A549 (cell line): ENCODE measurements around the gene SPEF1.

Experiments used
- BHLHE40 ChIP-seq: IDR thresholded peaks from 2 replicates; pipeline ENCODE4 v1.6.1; 2012; ENCODE audit warnings: low read depth, low read length, inconsistent platforms
- CHD2 ChIP-seq: fragments of 150-350 bp; IDR thresholded peaks from 2 replicates; pipeline ENCODE4 v1.6.1; 2014; ENCODE audit warnings: low read length; ENCODE audit not compliant: partially characterized antibody
- EHF ChIP-seq: fragments of 250-450 bp; sonication (Bioruptor Pico); IDR thresholded peaks from 2 replicates; pipeline ENCODE4 v1.5.0; 2020; ENCODE audit warnings: mild to moderate bottlenecking
- EP300 ChIP-seq, 2 experiments: fragments of >200 bp; sonication (Bioruptor Twin); formaldehyde crosslinking; IDR thresholded peaks; 2 replicates in 1 of 2; 3 replicates in 1 of 2; pipeline ENCODE4 v1.6.1; 2016 to 2017
- ESRRA ChIP-seq: fragments of 150-350 bp; IDR thresholded peaks from 2 replicates; pipeline ENCODE4 v1.6.1; 2014; ENCODE audit warnings: mild to moderate bottlenecking, low read length, borderline replicate concordance
- FOSL2 ChIP-seq, 2 experiments: fragments of 450-650 bp in 1 of 2; fragments of >200 bp in 1 of 2; sonication (Bioruptor Twin) in 1 of 2; formaldehyde crosslinking; IDR thresholded peaks; 2 replicates each; pipeline versions ENCODE4 v1.5.0 to v1.6.1; 2016 to 2020; ENCODE audit warnings: mild to moderate bottlenecking in 1 of 2, moderate library complexity in 1 of 2
- NFE2L2 ChIP-seq: fragments of 150-350 bp; conservative IDR thresholded peaks from 2 replicates; pipeline ENCODE4 v1.6.1; 2014; ENCODE audit warnings: low read length
- POLR2A ChIP-seq: IDR thresholded peaks from 2 replicates; pipeline ENCODE4 v1.6.1; 2012; ENCODE audit warnings: mild to moderate bottlenecking, low read length
- REST ChIP-seq: fragments of 200-600 bp; sonication (generic); IDR thresholded peaks from 2 replicates; pipeline ENCODE4 v1.6.1; 2016; ENCODE audit warnings: antibody characterized with exemption, mild to moderate bottlenecking, moderate library complexity
- RFX5 ChIP-seq: fragments of 450-650 bp; IDR thresholded peaks from 2 replicates; pipeline ENCODE4 v1.7.1; 2014; ENCODE audit warnings: antibody characterized with exemption, mild to moderate bottlenecking, moderate library complexity
- TF ChIP-seq, protein P1 (sequence below): fragments of >200 bp; sonication (Bioruptor Twin); formaldehyde crosslinking; IDR thresholded peaks from 3 replicates; pipeline ENCODE4 v1.6.1; 2016
- TF ChIP-seq, protein P2 (sequence below): IDR thresholded peaks from 2 replicates; pipeline ENCODE4 v1.6.1; 2012
- TF ChIP-seq, protein P3 (sequence below): fragments of >200 bp; sonication (Bioruptor Twin); formaldehyde crosslinking; IDR thresholded peaks from 3 replicates; pipeline ENCODE4 v1.5.1; 2016
- TF ChIP-seq, protein P4 (sequence below): fragments of 450-650 bp; IDR thresholded peaks from 2 replicates; pipeline ENCODE4 v1.6.1; 2014; ENCODE audit warnings: antibody characterized with exemption

DNA sequence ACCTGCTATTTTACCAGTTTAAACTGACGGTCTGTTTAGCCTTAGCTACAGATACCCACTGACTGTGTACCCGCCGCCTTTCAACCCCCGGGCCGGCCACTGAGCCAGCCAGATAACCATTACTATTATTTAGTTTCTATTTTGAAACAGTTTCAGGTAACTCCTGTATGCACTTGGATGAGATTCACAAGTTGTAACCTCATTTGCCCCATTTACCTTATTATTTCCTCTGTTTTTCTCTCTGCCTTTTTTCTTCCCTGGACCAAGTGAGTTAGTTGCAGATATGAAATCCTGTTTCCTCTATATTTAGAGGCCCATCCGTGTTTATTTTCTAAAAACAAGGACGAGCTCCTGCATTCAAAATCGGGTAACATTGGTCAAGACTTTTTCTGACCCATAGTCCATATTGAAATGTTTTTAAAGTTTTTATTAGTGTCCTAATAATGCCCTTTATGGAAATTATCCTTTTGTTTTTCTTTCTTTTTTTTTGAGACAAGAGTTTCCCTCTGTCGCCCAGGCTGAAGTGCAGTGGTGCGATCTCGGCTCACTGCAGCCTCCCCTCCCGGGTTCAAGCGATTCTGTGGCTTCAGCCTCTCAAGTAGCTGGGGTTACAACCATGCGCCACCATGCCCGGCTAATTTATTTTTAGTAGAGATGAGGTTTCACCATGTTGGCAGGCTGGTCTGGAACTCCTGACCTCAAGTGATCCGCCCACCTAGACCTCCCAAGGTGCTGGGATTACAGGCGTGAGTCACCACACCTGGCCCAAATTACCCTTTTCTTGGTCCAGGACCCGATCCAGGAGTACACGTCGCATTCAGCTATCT lies 39.9 kb upstream of the SPEF1 start:
- no peak for TF ChIP-seq NFE2L2
- TF ChIP-seq, protein P1, sequence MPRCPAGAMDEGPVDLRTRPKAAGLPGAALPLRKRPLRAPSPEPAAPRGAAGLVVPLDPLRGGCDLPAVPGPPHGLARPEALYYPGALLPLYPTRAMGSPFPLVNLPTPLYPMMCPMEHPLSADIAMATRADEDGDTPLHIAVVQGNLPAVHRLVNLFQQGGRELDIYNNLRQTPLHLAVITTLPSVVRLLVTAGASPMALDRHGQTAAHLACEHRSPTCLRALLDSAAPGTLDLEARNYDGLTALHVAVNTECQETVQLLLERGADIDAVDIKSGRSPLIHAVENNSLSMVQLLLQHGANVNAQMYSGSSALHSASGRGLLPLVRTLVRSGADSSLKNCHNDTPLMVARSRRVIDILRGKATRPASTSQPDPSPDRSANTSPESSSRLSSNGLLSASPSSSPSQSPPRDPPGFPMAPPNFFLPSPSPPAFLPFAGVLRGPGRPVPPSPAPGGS, result no peak
- no peak for TF ChIP-seq BHLHE40
- TF ChIP-seq, protein P2, sequence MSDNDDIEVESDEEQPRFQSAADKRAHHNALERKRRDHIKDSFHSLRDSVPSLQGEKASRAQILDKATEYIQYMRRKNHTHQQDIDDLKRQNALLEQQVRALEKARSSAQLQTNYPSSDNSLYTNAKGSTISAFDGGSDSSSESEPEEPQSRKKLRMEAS, result no peak
- TF ChIP-seq REST, result no peak
- no peak for TF ChIP-seq CHD2
- no peak for TF ChIP-seq POLR2A
- TF ChIP-seq, protein P3, sequence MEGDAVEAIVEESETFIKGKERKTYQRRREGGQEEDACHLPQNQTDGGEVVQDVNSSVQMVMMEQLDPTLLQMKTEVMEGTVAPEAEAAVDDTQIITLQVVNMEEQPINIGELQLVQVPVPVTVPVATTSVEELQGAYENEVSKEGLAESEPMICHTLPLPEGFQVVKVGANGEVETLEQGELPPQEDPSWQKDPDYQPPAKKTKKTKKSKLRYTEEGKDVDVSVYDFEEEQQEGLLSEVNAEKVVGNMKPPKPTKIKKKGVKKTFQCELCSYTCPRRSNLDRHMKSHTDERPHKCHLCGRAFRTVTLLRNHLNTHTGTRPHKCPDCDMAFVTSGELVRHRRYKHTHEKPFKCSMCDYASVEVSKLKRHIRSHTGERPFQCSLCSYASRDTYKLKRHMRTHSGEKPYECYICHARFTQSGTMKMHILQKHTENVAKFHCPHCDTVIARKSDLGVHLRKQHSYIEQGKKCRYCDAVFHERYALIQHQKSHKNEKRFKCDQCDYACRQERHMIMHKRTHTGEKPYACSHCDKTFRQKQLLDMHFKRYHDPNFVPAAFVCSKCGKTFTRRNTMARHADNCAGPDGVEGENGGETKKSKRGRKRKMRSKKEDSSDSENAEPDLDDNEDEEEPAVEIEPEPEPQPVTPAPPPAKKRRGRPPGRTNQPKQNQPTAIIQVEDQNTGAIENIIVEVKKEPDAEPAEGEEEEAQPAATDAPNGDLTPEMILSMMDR, result no peak
- TF ChIP-seq, protein P4, sequence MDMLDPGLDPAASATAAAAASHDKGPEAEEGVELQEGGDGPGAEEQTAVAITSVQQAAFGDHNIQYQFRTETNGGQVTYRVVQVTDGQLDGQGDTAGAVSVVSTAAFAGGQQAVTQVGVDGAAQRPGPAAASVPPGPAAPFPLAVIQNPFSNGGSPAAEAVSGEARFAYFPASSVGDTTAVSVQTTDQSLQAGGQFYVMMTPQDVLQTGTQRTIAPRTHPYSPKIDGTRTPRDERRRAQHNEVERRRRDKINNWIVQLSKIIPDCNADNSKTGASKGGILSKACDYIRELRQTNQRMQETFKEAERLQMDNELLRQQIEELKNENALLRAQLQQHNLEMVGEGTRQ, result no peak
- TF ChIP-seq EHF (CRISPR knock-in tag), result no peak
- TF ChIP-seq ESRRA, result no peak
- no peak for TF ChIP-seq FOSL2 (IDR thresholded peaks at IDR 0.05)
- 0 out of 2 replicates have a peak, but pooled peaks have one; percentile 23 for TF ChIP-seq FOSL2 (CRISPR knock-in tag; IDR thresholded peaks at IDR 0.05)
- no peak; the same call in 1 of the 2 replicates for TF ChIP-seq RFX5
- no peak for TF ChIP-seq EP300 (IDR thresholded peaks at IDR 0.05)
